HuH-7 (cell line): ENCODE results near the gene OLFM3.
A peak's percentile ranks its signal among the peaks of the same experiment; 100 is the strongest.

Experiments used
- DNase-seq: peaks from one replicate; pipeline ENCODE4 v3.0.0; 2011; ENCODE audit warnings: low spot score

The OLFM3 gene

GRCh38 chr1:101996825-101997465, at the start of gene OLFM3:
TSS of gene OLFM3 (minus strand) at chr1:101996926.
- peak; percentile 11 for DNase-seq

- no peak for DNase-seq
Measured at GRCh38 chr1:102045752-102046151, 49.0 kb upstream of the OLFM3 start.

GRCh38 chr1:102032534-102032933, 35.8 kb upstream of the OLFM3 start:
- no peak for DNase-seq

- DNase-seq = no peak
Measured at GRCh38 chr1:102019530-102019929, 22.8 kb upstream of the OLFM3 start.

GRCh38 chr1:102015728-102016127, 19.0 kb upstream of the OLFM3 start:
- DNase-seq = no peak

GRCh38 chr1:102002057-102002456, 5.3 kb upstream of the OLFM3 start:
- no peak for DNase-seq

GRCh38 chr1:101995984-101996745, 561 bp downstream of the OLFM3 start:
- DNase-seq = no peak

- DNase-seq = no peak
Measured at GRCh38 chr1:101993710-101994109, 3.0 kb downstream of the OLFM3 start.

GRCh38 chr1:101992821-101993575, 3.7 kb downstream of the OLFM3 start:
- DNase-seq = no peak

GRCh38 chr1:101980974-101981373, 15.8 kb downstream of the OLFM3 start:
- no peak for DNase-seq

- DNase-seq = no peak
Measured at GRCh38 chr1:101977266-101977665, 19.5 kb downstream of the OLFM3 start.

- DNase-seq = no peak
Measured at GRCh38 chr1:101976161-101976560, 20.6 kb downstream of the OLFM3 start.

GRCh38 chr1:101975371-101975770, 21.4 kb downstream of the OLFM3 start:
- no peak for DNase-seq

- DNase-seq = no peak
Measured at GRCh38 chr1:101974599-101975274, 22.0 kb downstream of the OLFM3 start.

GRCh38 chr1:101971304-101971703, 25.4 kb downstream of the OLFM3 start:
- no peak for DNase-seq

GRCh38 chr1:101967871-101968270, 28.9 kb downstream of the OLFM3 start:
- no peak for DNase-seq

GRCh38 chr1:101965341-101965740, 31.4 kb downstream of the OLFM3 start:
- no peak for DNase-seq

GRCh38 chr1:101964708-101965107, 32.0 kb downstream of the OLFM3 start:
- no peak for DNase-seq

- DNase-seq = no peak
Measured at GRCh38 chr1:101960142-101960541, 36.6 kb downstream of the OLFM3 start.

- DNase-seq = no peak
Measured at GRCh38 chr1:101959456-101959855, 37.3 kb downstream of the OLFM3 start.

- no peak for DNase-seq
Measured at GRCh38 chr1:101957771-101958170, 39.0 kb downstream of the OLFM3 start.

GRCh38 chr1:101953623-101954022, 43.1 kb downstream of the OLFM3 start:
- DNase-seq = no peak
